Activated T-helper 1 cell treated with anti-CD3 and anti-CD28 coated beads, Interleukin-2, amount 50 U/mL, for 16 hours (primary cell): Measurements from ENCODE around the gene DNPEP.
A peak's percentile ranks its signal among the peaks of the same experiment; 100 is the strongest.
"Not testable (repeated sequence)": the region's sequence is repeated elsewhere in the genome, so short reads cannot be mapped to it uniquely, and the experiment has no call there.

Source experiments
- DNase-seq, 2 donors: peaks; one replicate each; pipeline ENCODE4 v3.0.0-alpha.2; 2020; ENCODE audit warnings: low read depth in 1 of 2, low spot score in 1 of 2

Gene DNPEP

DNA sequence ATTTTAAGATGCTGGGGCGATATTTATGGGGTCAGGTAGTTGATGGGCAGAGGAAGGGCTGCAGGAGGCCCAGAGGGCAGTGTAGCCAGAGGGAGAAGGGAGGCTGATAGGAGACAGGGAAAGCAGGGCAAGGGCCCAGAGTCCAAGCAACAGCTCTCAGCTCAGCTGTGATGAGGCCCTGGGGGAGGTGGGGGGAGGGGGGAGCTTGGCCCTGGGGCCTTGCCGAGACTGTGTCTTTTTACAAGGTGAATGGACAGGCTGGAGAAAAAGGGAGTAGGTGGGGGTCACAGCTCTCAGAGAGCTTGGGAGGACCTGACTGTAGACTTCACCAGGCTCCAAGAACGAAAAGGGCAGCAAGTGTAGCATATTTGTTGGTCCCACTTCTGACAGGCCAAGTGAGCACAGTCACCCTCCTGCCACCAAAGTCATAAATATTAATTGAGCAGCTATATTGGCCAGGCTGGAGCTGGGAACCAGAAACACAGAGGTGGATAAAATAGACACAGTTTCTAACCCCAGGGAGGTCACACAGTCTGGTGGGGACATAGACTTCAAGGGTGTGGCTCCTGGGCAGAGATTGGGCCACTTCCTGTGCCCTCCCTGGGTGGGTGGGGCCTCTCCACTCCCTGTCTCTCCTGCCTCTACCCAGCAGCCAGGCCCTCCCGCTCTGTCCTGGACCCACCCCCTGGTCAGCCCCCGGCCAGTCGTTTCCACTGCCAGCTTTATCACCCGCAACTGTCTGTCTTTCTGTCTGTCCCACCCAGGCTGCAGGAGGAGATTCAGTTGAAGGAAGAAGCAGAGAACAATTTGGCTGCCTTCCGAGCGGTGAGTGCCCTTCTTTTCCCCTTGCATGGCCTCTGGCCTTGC, 31.9 kb upstream of the DNPEP start:
- DNase-seq = no peak

DNA sequence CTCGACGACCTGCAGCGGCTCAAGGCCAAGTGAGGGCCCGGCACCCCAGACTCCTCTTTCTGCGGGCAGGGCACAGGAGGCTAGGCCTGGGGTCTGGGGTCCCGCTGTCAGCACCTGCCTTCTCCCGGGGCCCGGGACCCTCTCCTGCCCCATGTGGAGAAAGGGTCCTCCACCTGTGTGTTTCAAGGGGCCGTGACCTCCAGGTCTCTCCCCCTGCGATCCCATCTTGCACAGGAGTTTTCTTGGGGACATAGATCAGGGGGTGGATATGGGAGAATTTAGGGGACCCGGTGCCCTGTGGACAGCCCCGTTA, 31.3 kb upstream of the DNPEP start:
- no peak for DNase-seq

DNA sequence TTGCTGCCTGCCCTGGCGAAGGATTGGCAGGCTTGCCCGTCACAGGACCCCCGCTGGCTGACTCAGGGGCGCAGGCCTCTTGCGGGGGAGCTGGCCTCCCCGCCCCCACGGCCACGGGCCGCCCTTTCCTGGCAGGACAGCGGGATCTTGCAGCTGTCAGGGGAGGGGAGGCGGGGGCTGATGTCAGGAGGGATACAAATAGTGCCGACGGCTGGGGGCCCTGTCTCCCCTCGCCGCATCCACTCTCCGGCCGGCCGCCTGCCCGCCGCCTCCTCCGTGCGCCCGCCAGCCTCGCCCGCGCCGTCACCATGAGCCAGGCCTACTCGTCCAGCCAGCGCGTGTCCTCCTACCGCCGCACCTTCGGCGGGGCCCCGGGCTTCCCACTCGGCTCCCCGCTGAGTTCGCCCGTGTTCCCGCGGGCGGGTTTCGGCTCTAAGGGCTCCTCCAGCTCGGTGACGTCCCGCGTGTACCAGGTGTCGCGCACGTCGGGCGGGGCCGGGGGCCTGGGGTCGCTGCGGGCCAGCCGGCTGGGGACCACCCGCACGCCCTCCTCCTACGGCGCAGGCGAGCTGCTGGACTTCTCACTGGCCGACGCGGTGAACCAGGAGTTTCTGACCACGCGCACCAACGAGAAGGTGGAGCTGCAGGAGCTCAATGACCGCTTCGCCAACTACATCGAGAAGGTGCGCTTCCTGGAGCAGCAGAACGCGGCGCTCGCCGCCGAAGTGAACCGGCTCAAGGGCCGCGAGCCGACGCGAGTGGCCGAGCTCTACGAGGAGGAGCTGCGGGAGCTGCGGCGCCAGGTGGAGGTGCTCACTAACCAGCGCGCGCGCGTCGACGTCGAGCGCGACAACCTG, 30.7 kb upstream of the DNPEP start, which contains the start of gene DES:
Gene DES (plus strand): TSS at position 223 of the 857 bp plus-strand sequence. CDS start 86 bp downstream, at position 309.
- DNase-seq = no peak

DNA sequence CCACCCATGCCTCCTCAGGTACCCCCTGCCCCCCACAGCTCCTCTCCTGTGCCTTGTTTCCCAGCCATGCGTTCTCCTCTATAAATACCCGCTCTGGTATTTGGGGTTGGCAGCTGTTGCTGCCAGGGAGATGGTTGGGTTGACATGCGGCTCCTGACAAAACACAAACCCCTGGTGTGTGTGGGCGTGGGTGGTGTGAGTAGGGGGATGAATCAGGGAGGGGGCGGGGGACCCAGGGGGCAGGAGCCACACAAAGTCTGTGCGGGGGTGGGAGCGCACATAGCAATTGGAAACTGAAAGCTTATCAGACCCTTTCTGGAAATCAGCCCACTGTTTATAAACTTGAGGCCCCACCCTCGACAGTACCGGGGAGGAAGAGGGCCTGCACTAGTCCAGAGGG, 29.7 kb upstream of the DNPEP start:
- DNase-seq = no peak

DNA sequence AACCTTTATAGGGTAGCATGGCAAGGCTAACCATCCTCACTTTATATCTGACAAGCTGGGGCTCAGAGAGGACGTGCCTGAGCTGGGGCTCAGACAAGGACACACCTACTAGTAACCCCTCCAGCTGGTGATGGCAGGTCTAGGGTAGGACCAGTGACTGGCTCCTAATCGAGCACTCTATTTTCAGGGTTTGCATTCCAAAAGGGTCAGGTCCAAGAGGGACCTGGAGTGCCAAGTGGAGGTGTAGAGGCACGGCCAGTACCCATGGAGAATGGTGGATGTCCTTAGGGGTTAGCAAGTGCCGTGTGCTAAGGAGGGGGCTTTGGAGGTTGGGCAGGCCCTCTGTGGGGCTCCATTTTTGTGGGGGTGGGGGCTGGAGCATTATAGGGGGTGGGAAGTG, 29.2 kb upstream of the DNPEP start:
- DNase-seq = no peak

DNA sequence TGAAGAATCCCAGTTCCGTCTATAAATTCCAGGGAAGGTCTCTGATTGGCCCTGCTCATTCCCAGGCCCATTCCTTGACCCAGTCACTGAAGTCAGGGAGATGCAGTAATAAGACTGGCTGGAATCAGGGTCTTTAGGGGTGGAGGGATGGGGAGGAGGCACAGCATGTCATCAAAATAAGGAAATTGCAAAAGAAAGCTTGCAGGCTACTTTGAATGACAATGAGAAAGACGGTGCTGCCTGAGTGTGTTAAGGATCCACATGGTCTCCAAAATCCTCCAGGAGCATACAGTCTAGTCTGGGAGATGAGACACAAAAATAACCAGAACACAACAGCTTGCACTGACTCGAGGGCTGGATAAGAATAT, 28.5 kb upstream of the DNPEP start:
- no peak for DNase-seq

DNA sequence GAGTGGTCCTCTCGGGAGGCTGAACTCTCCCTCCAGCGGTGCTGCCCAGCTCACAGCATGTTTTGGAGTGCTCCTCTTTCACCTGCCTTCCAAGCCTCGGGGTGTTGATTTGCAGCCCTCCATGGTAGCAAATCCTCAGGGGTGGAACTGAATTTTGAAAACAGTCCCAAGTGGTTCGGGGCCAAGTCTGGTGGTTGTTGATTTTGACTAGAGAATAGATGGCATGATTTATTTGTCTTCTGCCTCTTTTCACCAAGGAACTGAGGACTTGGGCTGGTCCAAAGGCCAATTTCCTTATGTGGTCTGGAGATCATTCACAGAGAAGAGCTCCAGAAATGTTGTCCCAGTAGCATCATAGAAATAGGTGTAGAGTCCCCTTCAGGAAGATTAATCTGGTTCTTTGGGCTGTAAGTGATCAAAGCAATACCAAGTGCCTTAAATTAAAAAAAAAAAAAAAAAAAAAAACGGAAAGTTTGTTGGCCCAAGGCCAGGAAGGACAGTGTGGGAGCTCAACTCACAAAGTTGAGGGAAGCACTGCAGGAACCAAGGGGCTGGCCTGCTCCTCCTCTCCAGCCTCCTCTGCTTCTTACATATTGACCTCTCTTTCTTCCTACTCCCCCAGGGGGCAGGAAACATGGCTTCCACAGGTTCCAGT, 28.0 kb upstream of the DNPEP start:
- no peak for DNase-seq

DNA sequence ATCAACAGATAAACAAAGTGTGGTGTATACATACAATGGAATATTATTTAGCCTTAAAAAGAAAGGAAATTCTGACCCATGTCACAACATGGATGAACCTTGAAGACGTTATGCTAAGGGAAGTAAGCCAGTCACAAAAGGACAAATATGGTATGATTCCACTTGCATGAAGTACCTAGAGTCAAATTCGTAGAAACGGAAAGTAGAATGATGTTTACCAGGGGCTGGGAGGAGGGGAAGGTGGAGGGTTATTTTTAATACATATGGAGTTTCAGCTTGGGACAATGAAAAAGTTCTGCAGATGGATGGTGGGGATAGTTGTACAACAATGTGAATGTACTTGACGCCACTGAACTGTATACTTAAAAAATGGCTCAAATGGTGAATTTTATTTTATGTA, 27.1 kb upstream of the DNPEP start:
- no peak for DNase-seq

DNA sequence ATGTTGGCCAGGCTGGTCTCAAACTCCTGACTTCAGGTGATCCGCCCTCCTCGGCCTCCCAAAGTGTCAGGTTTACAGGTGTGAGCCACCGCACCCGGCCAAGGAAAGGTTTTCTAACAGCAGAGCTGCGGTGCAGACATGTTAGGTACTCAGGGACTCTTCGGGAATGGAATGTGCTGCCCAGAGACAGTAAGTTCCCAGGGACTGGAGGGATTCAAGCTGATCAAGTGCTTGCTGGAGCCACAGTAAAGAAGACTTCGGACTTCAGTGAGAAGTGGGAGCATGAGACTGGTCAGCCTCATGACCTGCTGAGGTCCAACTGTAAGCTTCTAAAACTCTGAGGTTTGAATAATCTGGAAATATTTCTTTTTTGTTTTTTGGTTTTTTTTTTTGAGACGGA, 22.7 kb upstream of the DNPEP start:
- no peak for DNase-seq

DNA sequence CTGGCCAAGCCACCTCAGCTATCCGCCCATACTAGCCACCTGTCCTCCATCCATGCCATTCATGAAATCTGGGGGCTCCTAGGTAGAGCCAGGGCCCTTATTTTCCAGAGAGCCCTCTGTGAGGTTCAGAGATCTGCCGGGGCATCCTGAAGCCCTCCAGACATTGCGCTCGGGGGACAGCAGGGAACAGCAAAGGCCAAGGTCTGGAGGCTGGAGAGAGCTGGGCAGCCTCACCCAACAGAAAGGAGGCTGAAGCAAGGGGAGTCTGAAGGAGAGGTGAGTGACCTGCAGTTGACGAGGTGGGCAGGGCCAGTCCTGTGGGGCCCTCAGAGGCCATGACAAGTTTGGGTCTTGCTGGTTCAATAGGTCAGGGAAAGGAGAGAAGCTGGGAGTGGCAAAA, 21.9 kb upstream of the DNPEP start:
- no peak for DNase-seq

DNA sequence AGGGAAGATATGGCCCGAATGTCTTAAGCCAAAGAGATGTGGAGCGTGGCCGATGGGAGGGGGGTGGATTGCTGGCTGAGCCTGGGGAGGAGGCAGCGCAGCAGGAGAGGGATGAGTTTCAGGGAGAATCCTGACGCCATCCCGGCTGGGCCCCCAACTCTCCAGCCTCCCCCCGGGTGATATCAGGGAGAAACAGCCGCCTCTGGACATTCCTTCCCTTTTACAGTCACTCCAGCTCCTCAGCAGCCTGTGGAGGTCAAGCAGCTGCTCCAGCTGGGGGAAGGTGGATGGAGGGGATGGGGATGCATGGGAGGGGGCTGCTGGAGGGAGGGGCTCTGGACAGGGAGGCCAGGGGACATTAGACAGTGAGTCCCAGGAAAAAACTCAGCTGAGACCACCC, 20.9 kb upstream of the DNPEP start:
- no peak for DNase-seq

DNA sequence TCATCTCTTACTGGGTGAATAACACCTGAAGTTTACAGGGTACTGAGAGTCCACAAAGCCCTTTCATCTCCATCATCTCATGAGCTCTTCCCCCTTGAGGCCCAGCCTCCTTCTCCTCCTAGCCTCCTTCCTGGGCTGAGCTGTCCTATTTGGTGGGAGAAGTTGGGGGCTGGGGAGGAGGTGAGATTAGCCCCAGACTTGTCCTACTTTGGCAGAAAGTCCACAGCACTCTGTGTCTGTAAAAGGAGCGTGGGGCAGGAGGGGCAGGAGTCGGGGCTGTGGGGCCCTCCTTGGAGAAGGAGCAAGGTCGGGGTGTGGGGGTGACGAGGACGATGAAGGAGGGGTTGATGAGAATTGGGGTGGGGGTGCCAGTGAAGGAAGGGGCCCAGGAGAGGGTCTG, 20.5 kb upstream of the DNPEP start:
- no peak for DNase-seq

DNA sequence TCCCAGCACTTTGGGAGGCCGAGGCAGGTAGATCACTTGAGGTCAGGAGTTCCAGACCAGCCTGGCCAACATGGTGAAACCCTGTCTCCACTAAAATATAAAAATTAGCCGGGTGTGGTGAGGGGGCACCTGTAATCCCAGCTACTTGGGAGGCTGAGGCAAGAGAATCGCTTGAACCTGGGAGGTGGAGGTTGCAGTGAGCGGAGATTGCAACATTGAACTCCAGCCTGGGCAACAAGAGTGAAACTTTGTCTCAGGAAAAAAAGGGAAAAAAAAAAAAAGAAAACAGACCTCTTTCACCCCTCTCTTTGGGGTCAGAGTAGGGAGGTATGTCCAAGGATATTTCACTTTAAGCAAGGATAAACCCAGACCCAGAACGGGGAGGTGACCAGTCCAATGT, 19.6 kb upstream of the DNPEP start:
- DNase-seq = not testable (repeated sequence)

DNA sequence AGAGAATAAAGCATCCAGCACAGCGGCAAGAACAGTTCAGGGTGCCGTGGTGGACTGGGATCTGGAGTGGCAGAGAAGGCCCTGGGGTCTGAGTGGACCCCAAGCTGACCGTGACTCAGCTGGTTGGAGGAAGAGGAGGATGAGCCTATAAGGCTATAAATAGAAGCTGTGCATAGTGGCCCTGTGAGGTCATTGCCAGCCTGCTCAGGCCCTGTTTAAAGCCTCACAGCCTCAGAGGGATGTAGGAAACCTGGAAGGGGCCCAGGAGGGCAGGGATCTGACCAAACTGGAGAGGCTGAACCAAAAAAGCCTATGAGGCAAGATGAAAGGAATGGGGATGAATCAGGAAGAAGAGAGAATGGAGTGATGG, 19.1 kb upstream of the DNPEP start:
- DNase-seq = no peak

DNA sequence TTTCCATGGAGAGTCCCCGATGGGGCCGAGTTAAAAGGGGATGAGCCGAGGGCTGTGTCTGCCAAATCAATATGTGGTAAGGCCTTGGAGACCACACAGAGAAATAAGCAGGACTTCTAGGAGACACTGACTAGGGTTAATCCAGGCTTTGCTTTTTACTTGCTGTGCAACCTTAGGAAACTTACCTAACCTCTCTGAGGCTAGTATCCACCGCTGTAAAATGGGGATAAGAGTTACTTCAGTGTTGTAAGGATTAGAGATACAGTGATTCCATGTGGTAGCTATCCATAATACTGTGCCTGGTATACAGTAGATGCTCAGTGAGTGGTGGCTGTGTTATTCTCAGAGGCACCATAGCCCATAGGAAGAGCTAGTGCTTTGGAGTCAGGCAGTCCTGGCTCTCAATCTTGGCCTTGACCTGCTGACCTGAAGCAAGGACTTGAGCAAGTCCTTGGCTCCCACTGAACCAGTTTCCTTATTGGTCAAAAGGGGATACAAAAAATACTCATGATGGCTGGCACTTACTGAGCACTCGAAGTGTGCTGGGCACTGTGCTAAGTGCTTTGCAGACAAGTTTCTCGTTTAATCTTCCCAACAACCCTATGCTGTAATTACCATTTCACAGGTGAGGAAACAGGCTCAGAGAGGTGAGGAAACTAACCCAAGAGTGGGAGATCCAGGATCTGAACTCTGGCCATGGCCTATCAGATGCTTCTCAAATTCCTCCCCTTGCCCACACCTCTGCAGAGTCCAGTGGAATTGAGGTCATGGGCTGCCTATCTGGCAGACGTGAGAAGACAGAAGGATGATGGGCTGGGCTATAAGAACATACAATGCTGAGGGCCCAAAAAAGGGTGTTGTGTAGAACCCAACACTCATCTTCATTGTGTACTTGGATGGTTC, 18.5 kb upstream of the DNPEP start:
- DNase-seq = no peak

DNA sequence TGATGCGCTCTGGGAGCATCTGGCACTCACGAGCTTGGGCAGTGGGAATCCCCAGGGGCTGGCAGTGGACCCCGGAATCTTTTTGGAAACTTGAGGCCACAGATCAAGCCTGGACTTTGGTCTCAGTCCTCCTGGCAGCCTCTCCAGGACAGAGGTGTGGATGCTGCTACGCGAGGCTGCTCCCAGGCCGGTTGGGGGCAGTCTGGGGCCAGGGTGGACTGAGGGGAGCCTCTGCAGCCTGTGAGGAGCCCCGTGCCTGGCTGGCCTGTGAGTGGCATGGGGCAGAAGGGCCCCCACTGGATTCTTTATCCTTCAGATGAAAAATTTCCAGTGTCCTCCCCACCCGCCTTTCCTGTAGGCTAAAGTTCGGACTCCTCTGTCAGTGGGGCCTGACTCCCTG, 17.7 kb upstream of the DNPEP start:
- no peak for DNase-seq

DNA sequence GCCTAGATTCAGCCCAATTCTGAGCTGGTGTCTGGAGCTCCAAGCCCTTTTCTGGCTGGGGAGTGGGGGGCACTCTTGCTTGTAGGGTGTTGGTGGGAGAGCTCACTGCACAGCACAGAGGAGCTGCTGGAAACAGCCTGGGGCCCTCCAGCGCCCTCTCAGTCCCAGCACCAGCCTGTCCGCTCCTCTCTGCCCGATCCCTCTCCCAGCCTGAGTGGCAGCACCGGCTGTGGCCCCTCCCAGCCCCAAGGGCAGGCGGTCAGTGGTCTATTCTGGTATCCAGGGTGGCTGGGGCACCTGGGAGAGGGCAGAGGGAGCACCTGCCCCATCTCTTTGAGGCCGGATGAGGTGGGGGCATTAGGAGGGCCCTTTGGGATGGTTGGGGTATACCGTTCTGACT, 17.2 kb upstream of the DNPEP start:
- DNase-seq = no peak

DNA sequence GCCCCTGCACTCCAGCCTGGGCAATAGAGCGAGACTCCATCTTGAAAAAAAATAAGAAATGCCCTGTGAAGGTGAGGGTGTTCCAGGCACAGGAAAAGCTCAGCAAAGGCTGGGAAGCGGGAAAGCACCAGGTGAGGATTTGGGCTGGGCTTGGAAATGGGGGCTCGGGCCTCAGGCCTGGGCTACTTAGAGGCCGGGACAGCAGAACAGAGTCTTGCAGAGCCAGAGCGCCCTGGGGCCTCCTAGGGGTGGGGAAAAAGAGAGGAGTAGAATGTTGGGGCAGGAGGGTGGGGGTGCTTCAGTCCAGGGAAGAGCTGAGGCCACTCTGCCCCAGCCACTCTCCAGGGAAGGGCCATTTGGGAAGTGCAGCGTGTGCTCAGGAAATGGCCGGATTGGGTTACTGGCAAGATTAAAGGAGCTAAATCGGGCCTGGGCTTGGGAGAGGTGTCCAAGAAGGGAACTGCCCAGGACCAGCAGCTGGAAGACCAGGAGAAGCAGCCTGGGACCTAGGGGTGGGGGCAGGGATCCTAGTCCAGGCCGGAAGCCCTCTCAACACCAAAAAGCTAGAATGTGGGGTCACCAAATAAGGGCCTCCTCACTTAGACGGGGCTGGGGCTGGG, 16.7 kb upstream of the DNPEP start:
- DNase-seq = no peak

DNA sequence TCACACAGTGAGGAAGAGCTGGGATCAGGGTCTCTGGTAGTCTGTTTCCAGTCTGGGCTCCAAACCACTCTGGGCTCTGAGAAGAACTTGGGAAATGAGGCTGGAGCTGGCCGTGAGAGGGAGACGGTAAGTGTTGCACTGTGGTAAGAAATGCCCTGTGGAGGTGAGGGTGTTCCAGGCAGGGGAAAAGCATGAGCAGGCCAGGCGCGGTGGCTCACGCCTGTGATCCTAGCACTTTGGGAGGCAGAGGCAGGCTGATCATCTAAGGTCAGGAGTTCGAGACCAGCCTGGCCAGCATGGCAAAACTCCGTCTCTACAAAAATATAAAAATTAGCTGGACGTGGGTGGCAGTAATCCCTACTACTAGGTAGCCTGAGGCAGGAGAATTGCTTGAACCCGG, 16.1 kb upstream of the DNPEP start:
- DNase-seq = no peak

DNA sequence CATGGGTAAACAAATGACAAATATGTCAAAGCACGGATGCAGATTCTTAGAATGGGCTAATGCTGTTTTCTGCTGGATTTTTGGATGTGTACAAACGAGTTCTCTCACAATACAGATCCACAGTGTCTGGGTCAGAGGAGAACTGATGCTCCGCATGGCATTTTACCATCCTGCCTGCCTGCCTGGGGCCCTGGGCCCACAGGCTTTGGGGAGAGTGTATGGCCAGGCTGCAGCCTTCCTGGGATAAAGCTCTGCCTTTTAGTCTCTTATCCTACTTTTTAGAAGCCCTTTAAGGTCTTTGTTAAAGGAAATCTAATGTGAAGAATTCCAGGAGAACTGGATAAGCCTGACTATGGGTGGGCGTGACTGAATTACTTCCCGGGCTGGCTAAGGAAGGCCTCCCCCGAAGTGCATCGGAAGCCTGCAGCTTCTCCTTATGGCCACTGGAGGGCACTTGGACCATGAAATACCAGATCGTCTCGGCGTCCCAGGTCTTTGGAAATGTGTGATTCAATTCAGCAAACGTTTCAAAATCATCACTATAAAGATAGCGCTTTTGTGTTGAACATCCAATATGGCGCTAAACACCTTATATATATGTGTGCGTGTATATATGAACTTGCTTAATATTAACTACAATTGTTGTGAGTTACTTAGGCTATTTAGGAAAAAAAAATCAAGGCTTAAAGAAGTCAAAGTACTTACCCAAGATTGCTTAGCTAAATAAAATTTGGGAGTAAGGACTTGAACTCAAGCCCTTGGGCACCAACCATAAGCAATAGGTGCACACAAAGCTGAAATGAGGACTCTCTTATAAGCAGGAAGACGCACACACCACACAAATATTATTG, 15.2 kb upstream of the DNPEP start:
- peak in 1 of 2 donors; percentile 43 for DNase-seq
